ENCODE measurements around the gene SBF2.
A peak's percentile ranks its signal among the peaks of the same experiment; 100 is the strongest.

The SBF2 gene

GRCh38 chr11:10302744-10303557 lies 8.9 kb upstream of the SBF2 start:
- DNase-seq (ENCODE audit: extremely low spot score, insufficient read length, low read depth) (no peak), FAIRE-seq (peak; percentile 50)

GRCh38 chr11:10302359-10302743 lies 8.3 kb upstream of the SBF2 start:
- FAIRE-seq (no peak), DNase-seq (ENCODE audit: extremely low spot score, insufficient read length, low read depth) (no peak)

- FAIRE-seq (no peak), DNase-seq (ENCODE audit: extremely low spot score, insufficient read length, low read depth) (no peak)
Measured at GRCh38 chr11:10301656-10302358, 7.8 kb upstream of the SBF2 start.

GRCh38 chr11:10298342-10298741 lies 4.3 kb upstream of the SBF2 start:
- FAIRE-seq = peak; percentile 86
- peak; percentile 65 for DNase-seq (ENCODE audit: extremely low spot score, insufficient read length, low read depth)

- DNase-seq (ENCODE audit: extremely low spot score, insufficient read length, low read depth) = no peak
Measured at GRCh38 chr11:10295064-10295901, 1.3 kb upstream of the SBF2 start.

GRCh38 chr11:10294290-10294953 lies 403 bp upstream of the SBF2 start:
- FAIRE-seq = no peak
- DNase-seq (ENCODE audit: extremely low spot score, insufficient read length, low read depth) = no peak

More at GRCh38 chr11:10295064-10295901, 1.3 kb upstream of the SBF2 start:
- no peak for FAIRE-seq

GRCh38 chr11:10291801-10292638 lies 2.0 kb downstream of the SBF2 start:
- DNase-seq (ENCODE audit: extremely low spot score, insufficient read length, low read depth) (no peak), FAIRE-seq (no peak)

- no peak for DNase-seq (ENCODE audit: extremely low spot score, insufficient read length, low read depth)
- FAIRE-seq = no peak
Measured at GRCh38 chr11:10289765-10290380, 4.1 kb downstream of the SBF2 start.

GRCh38 chr11:10288881-10289764 lies 4.9 kb downstream of the SBF2 start:
- FAIRE-seq = no peak
- no peak for DNase-seq (ENCODE audit: extremely low spot score, insufficient read length, low read depth)

- FAIRE-seq = no peak
- DNase-seq (ENCODE audit: extremely low spot score, insufficient read length, low read depth) = no peak
Measured at GRCh38 chr11:10287766-10288715, 6.0 kb downstream of the SBF2 start.

GRCh38 chr11:10287140-10287539 lies 6.9 kb downstream of the SBF2 start:
- FAIRE-seq (no peak), DNase-seq (ENCODE audit: extremely low spot score, insufficient read length, low read depth) (no peak)

- FAIRE-seq (no peak), DNase-seq (ENCODE audit: extremely low spot score, insufficient read length, low read depth) (no peak)
Measured at GRCh38 chr11:10285148-10285802, 8.7 kb downstream of the SBF2 start.

GRCh38 chr11:10283991-10284390 lies 10.0 kb downstream of the SBF2 start:
- FAIRE-seq (no peak), DNase-seq (ENCODE audit: extremely low spot score, insufficient read length, low read depth) (no peak)

- no peak for FAIRE-seq
- no peak for DNase-seq (ENCODE audit: extremely low spot score, insufficient read length, low read depth)
Measured at GRCh38 chr11:10282117-10282516, 11.9 kb downstream of the SBF2 start.

- no peak for DNase-seq (ENCODE audit: extremely low spot score, insufficient read length, low read depth)
- FAIRE-seq = no peak
Measured at GRCh38 chr11:10275714-10276113, 18.3 kb downstream of the SBF2 start.

- FAIRE-seq = no peak
- no peak for DNase-seq (ENCODE audit: extremely low spot score, insufficient read length, low read depth)
Measured at GRCh38 chr11:10274726-10275125, 19.3 kb downstream of the SBF2 start.

All from GM18507 (cell line).